D721Med (cell line): ENCODE data around the gene ODF2.

Experiments used
- DNase-seq: peaks from one replicate; pipeline ENCODE4 v3.0.0; 2011; ENCODE audit warnings: low spot score; ENCODE audit not compliant: insufficient read length
- FAIRE-seq: peaks from 2 replicates; lab custom pipeline; 2011; peaks lifted over from hg19 to GRCh38; lab: Jason Lieb, UNC
- CTCF ChIP-seq: IDR thresholded peaks from 2 replicates; pipeline ENCODE4 v1.5.1; 2012; ENCODE audit warnings: mild to moderate bottlenecking, control low read depth; ENCODE audit not compliant: insufficient read depth; ENCODE audit errors: missing control alignments

The ODF2 gene

GRCh38 chr9:128540634-128541360 is 85.0 kb downstream of the ODF2 start:
- DNase-seq (no peak), FAIRE-seq (no peak)

GRCh38 chr9:128546504-128546903 is 90.7 kb downstream of the ODF2 start:
- TF ChIP-seq CTCF: no peak
- DNase-seq (no peak), FAIRE-seq (no peak)

More at GRCh38 chr9:128540634-128541360, 85.0 kb downstream of the ODF2 start:
- no peak for TF ChIP-seq CTCF

GRCh38 chr9:128548876-128549275 is 93.1 kb downstream of the ODF2 start:
- no peak for TF ChIP-seq CTCF
- no peak for FAIRE-seq
- peak; percentile 72 for DNase-seq

GRCh38 chr9:128550226-128550625 is 94.4 kb downstream of the ODF2 start:
- no peak for TF ChIP-seq CTCF
- DNase-seq (no peak), FAIRE-seq (no peak)
